Globus pallidus (tissue), 1 donor: ENCODE measurements around the gene NPY1R.

Experiments used
- DNase-seq: peaks from one replicate; pipeline ENCODE4 v3.0.0-alpha.2; 2015; ENCODE audit warnings: low spot score

Gene NPY1R

DNA sequence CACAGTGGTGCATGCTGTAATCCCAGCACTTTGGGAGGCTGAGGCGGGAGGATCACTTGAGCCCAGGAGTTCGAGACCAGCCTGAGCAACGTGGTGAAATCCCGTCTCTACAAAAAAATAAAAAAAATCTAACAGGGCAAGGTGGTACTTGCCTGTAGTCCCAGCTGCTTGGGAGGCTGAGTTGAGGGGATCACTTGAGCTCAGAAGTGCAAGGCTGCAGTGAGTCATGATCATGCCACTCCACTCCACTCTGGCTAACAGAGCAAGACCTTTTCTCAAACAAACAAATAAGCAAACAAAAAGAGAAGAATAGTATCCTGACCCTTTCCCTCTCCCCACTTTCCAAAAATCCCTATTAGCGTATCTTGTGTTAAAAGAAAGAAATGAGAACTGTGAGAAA lies 52.7 kb downstream of the NPY1R start:
- no peak for DNase-seq

- DNase-seq, result no peak
Measured at GRCh38 chr4:163274861-163275260, 57.5 kb downstream of the NPY1R start.
